ENCODE results near the gene DNAJC5G.
"Not testable (repeated sequence)": the region's sequence is repeated elsewhere in the genome, so short reads cannot be mapped to it uniquely, and the experiment has no call there.

Gene DNAJC5G

GRCh38 chr2:27272537-27273522, 2.4 kb upstream of the DNAJC5G start:
- intact Hi-C loops (cut with DNase I); DNase-seq: not testable (repeated sequence)

- intact Hi-C loops (cut with DNase I) = no loop called here
- no peak for DNase-seq
Observed at GRCh38 chr2:27278010-27278409, 2.8 kb downstream of the DNAJC5G start.

- intact Hi-C loops (cut with DNase I) = loop anchor here (10.0 kb wide), 1 partner anchor 186 kb away; no protein-coding TSS in a partner anchor
- DNase-seq = no peak
Observed at GRCh38 chr2:27280826-27281225, 5.6 kb downstream of the DNAJC5G start.

- intact Hi-C loops (cut with DNase I) = loop anchor here (10.0 kb wide), 1 partner anchor 187 kb away; no protein-coding TSS in a partner anchor
- DNase-seq = no peak
Observed at GRCh38 chr2:27281442-27281841, 6.2 kb downstream of the DNAJC5G start.

GRCh38 chr2:27281855-27282559, 6.8 kb downstream of the DNAJC5G start, which contains the start of gene TRIM54:
Gene TRIM54 (plus strand): TSS chr2:27282429. CDS start chr2:27282732, 303 bp downstream.
- intact Hi-C loops (cut with DNase I) = loop anchor here (10.0 kb wide), 1 partner anchor 187 kb away; no protein-coding TSS in a partner anchor
- DNase-seq = peak in 1 of 42 donors; percentile 49

GRCh38 chr2:27282892-27283291, 7.7 kb downstream of the DNAJC5G start:
- intact Hi-C loops (cut with DNase I) = loop anchor here (10.0 kb wide), 1 partner anchor 188 kb away; no protein-coding TSS in a partner anchor
- no peak for DNase-seq

GRCh38 chr2:27284996-27285395, 9.8 kb downstream of the DNAJC5G start:
- intact Hi-C loops (cut with DNase I) = loop anchor here (10.0 kb wide), 1 partner anchor 190 kb away; no protein-coding TSS in a partner anchor
- DNase-seq = peak in 28 of 42 donors; percentile 13 to 79 (median 42)

GRCh38 chr2:27285481-27285880, 10.2 kb downstream of the DNAJC5G start:
- DNase-seq = no peak
- intact Hi-C loops (cut with DNase I) = loop anchor here (10.0 kb wide), 1 partner anchor 191 kb away; no protein-coding TSS in a partner anchor

- intact Hi-C loops (cut with DNase I) = loop anchor here (10.0 kb wide), 1 partner anchor 194 kb away; no protein-coding TSS in a partner anchor
- no peak for DNase-seq
Observed at GRCh38 chr2:27288610-27289009, 13.4 kb downstream of the DNAJC5G start.

GRCh38 chr2:27290549-27290948, 15.3 kb downstream of the DNAJC5G start:
- no peak for DNase-seq
- intact Hi-C loops (cut with DNase I) = no loop called here

GRCh38 chr2:27291865-27292264, 16.6 kb downstream of the DNAJC5G start:
- no peak for DNase-seq
- intact Hi-C loops (cut with DNase I) = no loop called here

GRCh38 chr2:27294928-27295327, 19.7 kb downstream of the DNAJC5G start:
- intact Hi-C loops (cut with DNase I) = no loop called here
- DNase-seq = no peak

GRCh38 chr2:27296481-27296880, 21.2 kb downstream of the DNAJC5G start:
- intact Hi-C loops (cut with DNase I) = no loop called here
- no peak for DNase-seq

- DNase-seq = no peak
- intact Hi-C loops (cut with DNase I) = no loop called here
Observed at GRCh38 chr2:27297195-27297594, 22.0 kb downstream of the DNAJC5G start.

- intact Hi-C loops (cut with DNase I) = no loop called here
- DNase-seq = no peak
Observed at GRCh38 chr2:27298391-27299080, 23.3 kb downstream of the DNAJC5G start.

- intact Hi-C loops (cut with DNase I); DNase-seq: not testable (repeated sequence)
Observed at GRCh38 chr2:27300606-27301005, 25.4 kb downstream of the DNAJC5G start.

GRCh38 chr2:27303093-27304025, 28.1 kb downstream of the DNAJC5G start:
- peak in 31 of 42 donors; percentile 21 to 80 (median 48) for DNase-seq
- intact Hi-C loops (cut with DNase I) = no loop called here
